H1 (cell line): ENCODE measurements around the gene MCM8. TPM values are rescaled to one million over a fixed set of nuclear protein-coding genes. Genes with fewer than 3 reads are reported as not detected.

Experiments
- CTCF ChIA-PET: fragments of 300-600 bp; sonication (Branson Sonifier 250); formaldehyde crosslinking; loops from one replicate; lab custom pipeline; 2021; ENCODE audit not compliant: partially characterized antibody; lab: Charles Lee
- POLR2A ChIA-PET: fragments of 300-600 bp; sonication (Branson Sonifier 250); formaldehyde crosslinking; loops from one replicate; lab custom pipeline; 2021; ENCODE audit warnings: inconsistent platforms; ENCODE audit not compliant: partially characterized antibody; lab: Charles Lee
- DNase-seq, 2 experiments: peaks; one replicate each; pipeline versions ENCODE4 v3.0.0 to v3.0.0-alpha.2; 2010 to 2022; ENCODE audit warnings: low spot score in 2 of 2, low read depth in 1 of 2, mixed read lengths in 1 of 2
- FAIRE-seq: peaks from 2 replicates; lab custom pipeline; 2011; peaks lifted over from hg19 to GRCh38; lab: Jason Lieb, UNC
- H2AFZ ChIP-seq: 2 replicates; pipeline ENCODE4 v1.8.1; 2012; ENCODE audit warnings: low read length, inconsistent platforms
- H2AK5ac ChIP-seq: 2 replicates; pipeline ENCODE4 v1.6.1; 2013; ENCODE audit warnings: low read depth, low read length
- H2BK120ac ChIP-seq: replicated peaks from 2 replicates; pipeline ENCODE3; 2013; ENCODE audit warnings: low read depth, low read length, inconsistent platforms
- H2BK12ac ChIP-seq: 2 replicates; pipeline ENCODE4 v1.6.1; 2013; ENCODE audit warnings: low read depth, low read length
- H2BK15ac ChIP-seq: 2 replicates; pipeline ENCODE4 v1.6.1; 2013; ENCODE audit warnings: low read length
- H2BK20ac ChIP-seq: 2 replicates; pipeline ENCODE4 v1.6.1; 2013; ENCODE audit warnings: low read length
- H2BK5ac ChIP-seq: 2 replicates; pipeline ENCODE4 v1.6.1; 2013; ENCODE audit warnings: low read depth, low read length
- H3K14ac ChIP-seq: 2 replicates; pipeline ENCODE4 v1.6.1; 2013; ENCODE audit warnings: inconsistent platforms; ENCODE audit not compliant: insufficient read length
- H3K18ac ChIP-seq: 2 replicates; pipeline ENCODE4 v1.6.1; 2013; ENCODE audit warnings: low read length; ENCODE audit errors: extremely low read depth
- H3K23ac ChIP-seq: 2 replicates; pipeline ENCODE4 v1.6.1; 2013; ENCODE audit warnings: inconsistent platforms; ENCODE audit not compliant: insufficient read length
- H3K23me2 ChIP-seq: 2 replicates; pipeline ENCODE4 v1.6.1; 2013; ENCODE audit warnings: low read depth, low read length
- H3K27ac ChIP-seq: 2 replicates; pipeline ENCODE4 v1.6.1; 2011; ENCODE audit warnings: low read depth, low read length, inconsistent platforms
- H3K27me3 ChIP-seq, 4 experiments: replicated peaks in 1 of 4; 1 replicate in 1 of 4; 2 replicates in 3 of 4; pipeline versions ENCODE4 v1.6.1 to v1.8.1; 2011 to 2013; ENCODE audit warnings: low read length in 3 of 4, mild to moderate bottlenecking in 3 of 4, inconsistent platforms in 2 of 4, mixed read lengths in 2 of 4, moderate library complexity in 1 of 4; ENCODE audit not compliant: control insufficient read depth in 3 of 4, insufficient read depth in 3 of 4; ENCODE audit errors: extremely low read depth in 1 of 4
- H3K36me3 ChIP-seq, 4 experiments: 2 replicates each; pipeline versions ENCODE4 v1.6.1 to v1.8.1; 2011 to 2013; ENCODE audit warnings: mild to moderate bottlenecking in 4 of 4, low read length in 3 of 4, moderate library complexity in 2 of 4, control low read depth in 1 of 4, inconsistent platforms in 1 of 4; ENCODE audit not compliant: insufficient read depth in 4 of 4, control insufficient read depth in 2 of 4
- H3K4ac ChIP-seq: replicated peaks from 2 replicates; pipeline ENCODE3; 2013; ENCODE audit warnings: low read length, low read depth, mixed read lengths, inconsistent platforms; ENCODE audit not compliant: insufficient read length
- H3K4me1 ChIP-seq, 4 experiments: replicated peaks in 1 of 4; 1 replicate in 1 of 4; 2 replicates in 3 of 4; pipeline versions ENCODE4 v1.6.1 to v1.8.1; 2011 to 2013; ENCODE audit warnings: low read length in 3 of 4, inconsistent platforms in 2 of 4, mixed read lengths in 1 of 4; ENCODE audit not compliant: insufficient read depth in 4 of 4, control insufficient read depth in 3 of 4
- H3K4me2 ChIP-seq, 2 experiments: 2 replicates each; pipeline versions ENCODE4 v1.6.1 to v1.8.1; 2011 to 2013; ENCODE audit warnings: low read depth in 2 of 2, low read length in 2 of 2, control low read depth in 1 of 2, inconsistent platforms in 1 of 2, mild to moderate bottlenecking in 1 of 2; ENCODE audit not compliant: insufficient read depth in 1 of 2
- H3K4me3 ChIP-seq, 4 experiments: fragments of 200-600, 300-600 bp in 1 of 4; sonication (generic), shearing (Covaris generic), sonication (Bioruptor Twin) in 1 of 4; 2 replicates each; pipeline versions ENCODE4 v1.5.1 to v1.8.1; 2011 to 2016; ENCODE audit warnings: low read length in 4 of 4, low read depth in 3 of 4, control low read depth in 2 of 4, inconsistent platforms in 2 of 4, mild to moderate bottlenecking in 2 of 4, mixed read lengths in 1 of 4, moderate library complexity in 1 of 4; ENCODE audit not compliant: insufficient read depth in 2 of 4; ENCODE audit errors: extremely low read depth in 1 of 4
- H3K56ac ChIP-seq: replicated peaks from 2 replicates; pipeline ENCODE3; 2013; ENCODE audit warnings: low read depth, mild to moderate bottlenecking, mixed read lengths, low read length, inconsistent platforms; ENCODE audit not compliant: insufficient read length
- H3K79me1 ChIP-seq: 2 replicates; pipeline ENCODE4 v1.6.1; 2013; ENCODE audit warnings: low read depth, low read length, control low read depth
- H3K79me2 ChIP-seq, 2 experiments: 2 replicates each; pipeline versions ENCODE4 v1.6.1 to v1.8.1; 2012 to 2013; ENCODE audit warnings: low read length in 2 of 2, mild to moderate bottlenecking in 2 of 2, inconsistent platforms in 1 of 2; ENCODE audit not compliant: insufficient read depth in 2 of 2, control insufficient read depth in 1 of 2
- H3K9ac ChIP-seq, 4 experiments: replicated peaks in 1 of 4; 1 replicate in 1 of 4; 2 replicates in 3 of 4; pipeline versions ENCODE4 v1.6.1 to v1.8.1; 2011 to 2013; ENCODE audit warnings: low read depth in 3 of 4, low read length in 3 of 4, control low read depth in 2 of 4, mild to moderate bottlenecking in 2 of 4, moderate library complexity in 2 of 4, inconsistent platforms in 1 of 4; ENCODE audit errors: extremely low read depth in 1 of 4
- H3K9me3 ChIP-seq, 2 experiments: 2 replicates each; pipeline versions ENCODE4 v1.6.1 to v1.8.1; 2012 to 2013; ENCODE audit warnings: mild to moderate bottlenecking in 2 of 2, moderate library complexity in 2 of 2, control low read depth in 1 of 2, inconsistent platforms in 1 of 2, low read depth in 1 of 2, low read length in 1 of 2, mixed read lengths in 1 of 2; ENCODE audit not compliant: insufficient read depth in 2 of 2
- H4K20me1 ChIP-seq, 2 experiments: replicated peaks in 1 of 2; 2 replicates each; pipeline versions ENCODE3 to v1.8.1; 2011 to 2013; ENCODE audit warnings: inconsistent platforms in 2 of 2, low read length in 2 of 2, mild to moderate bottlenecking in 1 of 2; ENCODE audit not compliant: insufficient read depth in 2 of 2, control insufficient read depth in 1 of 2
- H4K5ac ChIP-seq: 2 replicates; pipeline ENCODE4 v1.6.1; 2013; ENCODE audit warnings: low read length, low read depth, mixed read lengths, inconsistent platforms; ENCODE audit not compliant: insufficient read length
- H4K8ac ChIP-seq: 2 replicates; pipeline ENCODE4 v1.8.0; 2013; ENCODE audit warnings: mild to moderate bottlenecking, moderate library complexity, low read length, inconsistent platforms; ENCODE audit not compliant: insufficient read depth; ENCODE audit errors: extremely low read depth
- H4K91ac ChIP-seq: replicated peaks from 2 replicates; pipeline ENCODE3; 2013; ENCODE audit warnings: low read length, mixed read lengths, inconsistent platforms; ENCODE audit not compliant: insufficient read length
- BACH1 ChIP-seq: IDR thresholded peaks from 2 replicates; pipeline ENCODE4 v1.6.1; 2012; ENCODE audit warnings: low read length, improper control_type of control experiment
- CBX5 ChIP-seq: fragments of 300-800, 300-1000 bp; sonication (generic); IDR thresholded peaks from 2 replicates; pipeline ENCODE4 v1.7.1; 2016; ENCODE audit warnings: antibody characterized with exemption, low read length, low read depth
- CHD1 ChIP-seq: IDR thresholded peaks from 2 replicates; pipeline ENCODE4 v1.6.1; 2012; ENCODE audit warnings: low read depth, low read length, improper control_type of control experiment
- CREB1 ChIP-seq: IDR thresholded peaks from 2 replicates; pipeline ENCODE4 v1.6.1; 2012; ENCODE audit warnings: inconsistent platforms
- CTCF ChIP-seq, 3 experiments: IDR thresholded peaks; 1 replicate in 2 of 3; 2 replicates in 1 of 3; pipeline versions ENCODE4 v1.5.1 to v1.6.1; 2011; ENCODE audit warnings: low read length in 3 of 3, mild to moderate bottlenecking in 3 of 3, inconsistent platforms in 2 of 3, low read depth in 1 of 3, moderate library complexity in 1 of 3; ENCODE audit not compliant: insufficient read depth in 1 of 3; ENCODE audit errors: control extremely low read depth in 1 of 3
- NANOG ChIP-seq: IDR thresholded peaks from 2 replicates; pipeline ENCODE4 v1.6.1; 2011; ENCODE audit warnings: low read length, low read depth, mild to moderate bottlenecking, inconsistent platforms; ENCODE audit not compliant: insufficient read depth, poor library complexity, severe bottlenecking
- NRF1 ChIP-seq: IDR thresholded peaks from 2 replicates; pipeline ENCODE4 v1.6.1; 2011; ENCODE audit warnings: mild to moderate bottlenecking, low read depth, low read length, improper control_type of control experiment
- RBBP5 ChIP-seq: IDR thresholded peaks from 2 replicates; pipeline ENCODE4 v1.7.1; 2012; ENCODE audit warnings: low read depth, mild to moderate bottlenecking, inconsistent platforms, low read length, moderate library complexity, borderline replicate concordance
- RFX5 ChIP-seq: IDR thresholded peaks from 2 replicates; pipeline ENCODE4 v1.6.1; 2011; ENCODE audit warnings: low read depth, low read length, improper control_type of control experiment, borderline replicate concordance
- SIX5 ChIP-seq: IDR thresholded peaks from 2 replicates; pipeline ENCODE4 v1.6.1; 2011; ENCODE audit warnings: mild to moderate bottlenecking, low read depth, low read length
- SUZ12 ChIP-seq: fragments of 200-600 bp; sonication (generic); IDR thresholded peaks from 2 replicates; pipeline ENCODE4 v1.6.1; 2012; ENCODE audit warnings: mild to moderate bottlenecking, inconsistent platforms, low read length, moderate library complexity, mixed read lengths
- WGBS, 2 experiments: shearing (Covaris generic) in 1 of 2; methylation state at CpG; one replicate each; pipeline versions ENCODE4 v1.1.6 to v1.1.7; 2013 to 2015; ENCODE audit warnings: low lambda C conversion rate in 2 of 2, mixed read lengths in 2 of 2, inconsistent platforms in 1 of 2, low coverage in 1 of 2, missing lambda C conversion rate in 1 of 2; ENCODE audit not compliant: insufficient replicate concordance in 2 of 2, insufficient coverage in 1 of 2, insufficient read length in 1 of 2; ENCODE audit errors: extremely low coverage in 1 of 2, missing lambda C conversion rate in 1 of 2; 5-methylcytosine and 5-hydroxymethylcytosine counted together
- polyA plus RNA-seq, 7 experiments: library from polyadenylated mRNA; depleted of rRNA in 3 of 7; stranded (reverse) in 5 of 7; unstranded in 2 of 7; fragments of >200 nt in 5 of 7; fragments of 200-250 nt in 2 of 7; gene quantifications; 1 replicate in 5 of 7; 2 replicates in 1 of 7; 4 replicates in 1 of 7; pipeline versions ENCODE4 v1.2.1 to v1.2.3, GENCODE V29; 2011 to 2013; ENCODE audit warnings: missing spikeins in 2 of 7, mixed read lengths in 2 of 7
- total RNA-seq: library from RNA; stranded (reverse); fragmentation: NEBNext Ultra II Directional; extraction: Animal tissue kit (Norgen Biotek cat#: 25700); gene quantifications from 2 replicates; pipeline ENCODE4 v1.2.1, GENCODE V29; 2021

MCM8 gene
- total and polyA plus RNA-seq, 2 of the 8 experiments (the other 6 are each of a cell fraction or from before 2014, with no cell fraction given): 7.1 to 31.9 TPM

GRCh38 chr20:6030453-6031080 lies 80.1 kb downstream of the MCM8 start:
- H3K79me2 ChIP-seq: no peaks in the 10 kb centered on the region; a peak in 1 of 4 replicates
- H3K36me3 ChIP-seq: peaks cover 0 to 17% (median 11%) of the 10 kb centered on the region in 4 experiments; a peak in 7 of 8 replicates
- ChIA-PET CTCF (interaction anchor here (0.6 to 1.2 kb wide), 2 partner anchors 43 to 503 kb away, joined by 3 to 9 read pairs; no protein-coding TSS in a partner anchor), POLR2A (interaction anchor here (0.7 to 0.9 kb wide), 2 partner anchors 12 to 23 kb away, joined by 3 read pairs; no protein-coding TSS in a partner anchor)
- H2AFZ ChIP-seq: no peak overlapping the region
- no peaks in the 10 kb centered on the region for H3K9me3 ChIP-seq
- H4K5ac ChIP-seq: no peak overlapping the region
- no peak overlapping the region for H4K91ac ChIP-seq
- no peaks in the 10 kb centered on the region for H3K79me1 ChIP-seq
- peaks cover 0 to 4% of the 10 kb centered on the region in 2 experiments for H4K20me1 ChIP-seq
- no peak overlapping the region for H3K27ac ChIP-seq
- no peak overlapping the region for H3K4me3 ChIP-seq
- H3K23ac ChIP-seq: no peak overlapping the region
- H3K18ac ChIP-seq: no peak overlapping the region
- H2BK15ac ChIP-seq: no peak overlapping the region
- no peak overlapping the region for H2BK5ac ChIP-seq
- no peaks in the 10 kb centered on the region for H3K27me3 ChIP-seq
- 89% methylated on average over 6 of the region's 6 CpGs; no CpG with 5 or more reads in 1 of the 2 experiments for WGBS, 2 experiments
- H3K23me2 ChIP-seq: no peaks in the 10 kb centered on the region
- H3K4ac ChIP-seq: no peak overlapping the region
- DNase-seq: no peak
- H3K56ac ChIP-seq: no peak overlapping the region
- H4K8ac ChIP-seq: no peak overlapping the region
- H2BK20ac ChIP-seq: no peak overlapping the region
- H3K4me2 ChIP-seq: no peak overlapping the region
- FAIRE-seq: no peak
- no peak overlapping the region for H2BK120ac ChIP-seq
- H2BK12ac ChIP-seq: no peak overlapping the region
- no peak overlapping the region for H3K9ac ChIP-seq
- H3K4me1 ChIP-seq: no peaks in the 10 kb centered on the region
- H2AK5ac ChIP-seq: no peak overlapping the region
- H3K14ac ChIP-seq: no peak overlapping the region
- TF ChIP-seq CBX5 (no peak), RBBP5 (no peak), SUZ12 (no peak), CHD1 (no peak), NRF1 (no peak), BACH1 (no peak), CREB1 (no peak), CTCF (IDR thresholded peaks at IDR 0.05; ENCODE audit: control extremely low read depth in 1 of 3, insufficient read depth in 1 of 3, low read depth in 1 of 3, low read length in 3 of 3) (no peak), NANOG (no peak), SIX5 (no peak), RFX5 (no peak)
